GM12878 (cell line): ENCODE results near the gene CFAP61. TPM values are rescaled to one million over a fixed set of nuclear protein-coding genes. Genes with fewer than 3 reads are reported as not detected.

Experiments
- ATAC-seq: fragments of 200-7000 bp; cut with Tn5 transposase; 3 replicates; pipeline ENCODE4 v1.9.1; 2020; ENCODE audit warnings: mild to moderate bottlenecking, moderate library complexity
- BruUV-seq: library from RNA; stranded (reverse); fragments of 400-500 nt; replicated peaks from 2 replicates; lab custom pipeline; 2021; lab: Mats Ljungman, UMichigan
- CTCF ChIA-PET: fragments of 300-600 bp; sonication (Branson Sonifier 250); formaldehyde crosslinking; extraction: SDS; loops from one replicate; lab custom pipeline; 2021; ENCODE audit warnings: inconsistent platforms; lab: Yijun Ruan, JAX
- POLR2A ChIA-PET: fragments of 350-600 bp; formaldehyde crosslinking; extraction: SDS; loops from one replicate; lab custom pipeline; 2021; ENCODE audit warnings: inconsistent platforms; lab: Charles Lee
- RAD21 ChIA-PET: fragments of 300-600 bp; sonication (Branson Sonifier 250); formaldehyde crosslinking; loops from one replicate; lab custom pipeline; 2023; ENCODE audit warnings: antibody characterized with exemption; ENCODE audit not compliant: unreplicated experiment; lab: Charles Lee
- SMC1A ChIA-PET: fragments of 300-600 bp; sonication (Branson Sonifier 250); formaldehyde crosslinking; loops from one replicate; lab custom pipeline; 2023; ENCODE audit not compliant: unreplicated experiment, uncharacterized antibody; lab: Charles Lee
- DNase-seq: peaks from one replicate; pipeline ENCODE4 v3.0.0-alpha.2; 2011; ENCODE audit warnings: low read depth, low spot score
- FAIRE-seq: peaks from 3 replicates; lab custom pipeline; 2011; peaks lifted over from hg19 to GRCh38; lab: Jason Lieb, UNC
- H2AFZ ChIP-seq: 2 replicates; pipeline ENCODE4 v1.6.0; 2011; ENCODE audit warnings: low read depth, low read length, control low read depth; ENCODE audit not compliant: control insufficient read depth
- H3K27ac ChIP-seq: 2 replicates; pipeline ENCODE4 v1.5.1; 2011; ENCODE audit warnings: control low read depth; ENCODE audit not compliant: control insufficient read depth, insufficient read depth
- H3K27me3 ChIP-seq, 2 experiments: replicated peaks in 1 of 2; 2 replicates each; pipeline versions ENCODE4 v1.6.0 to v1.6.1; 2011; ENCODE audit warnings: low read length in 1 of 2; ENCODE audit not compliant: control insufficient read depth in 2 of 2, insufficient read depth in 2 of 2
- H3K36me3 ChIP-seq, 2 experiments: 2 replicates each; pipeline ENCODE4 v1.5.1; 2011; ENCODE audit warnings: low read length in 1 of 2; ENCODE audit not compliant: control insufficient read depth in 2 of 2, insufficient read depth in 2 of 2
- H3K4me1 ChIP-seq: 2 replicates; pipeline ENCODE4 v1.6.1; 2011; ENCODE audit warnings: mild to moderate bottlenecking, low read length, moderate library complexity, mixed read lengths; ENCODE audit not compliant: control insufficient read depth, insufficient read depth
- H3K4me2 ChIP-seq: 2 replicates; pipeline ENCODE4 v1.6.0; 2011; ENCODE audit warnings: control low read depth; ENCODE audit not compliant: control insufficient read depth, insufficient read depth
- H3K4me3 ChIP-seq: fragments of 200-600 bp; sonication (generic); 2 replicates; pipeline ENCODE4 v1.5.1; 2016
- H3K79me2 ChIP-seq: 2 replicates; pipeline ENCODE4 v1.6.0; 2011; ENCODE audit warnings: low read length; ENCODE audit not compliant: control insufficient read depth, insufficient read depth
- H3K9ac ChIP-seq: 2 replicates; pipeline ENCODE4 v1.8.0; 2011; ENCODE audit warnings: low read length, control low read depth, mixed read lengths; ENCODE audit not compliant: control insufficient read depth, insufficient read depth
- H3K9me3 ChIP-seq: replicated peaks from 3 replicates; pipeline ENCODE4 v1.5.1; 2011; ENCODE audit warnings: mild to moderate bottlenecking, low read length; ENCODE audit not compliant: control insufficient read depth, insufficient read depth
- H4K20me1 ChIP-seq: 2 replicates; pipeline ENCODE4 v1.6.0; 2011; ENCODE audit not compliant: control insufficient read depth, insufficient read depth
- EED ChIP-seq: sonication (generic); IDR thresholded peaks from 2 replicates; pipeline ENCODE4 v1.6.1; 2016; ENCODE audit warnings: antibody characterized with exemption, low read depth
- EP300 ChIP-seq, 2 experiments: fragments of 150-350 bp in 1 of 2; IDR thresholded peaks; 2 replicates each; pipeline ENCODE4 v1.6.1; 2011 to 2012; ENCODE audit warnings: low read depth in 2 of 2, low read length in 2 of 2, borderline replicate concordance in 1 of 2, improper control_type of control experiment in 1 of 2, inconsistent platforms in 1 of 2; ENCODE audit not compliant: control insufficient read depth in 1 of 2
- IKZF2 ChIP-seq, 2 experiments: fragments of 450-650 bp; IDR thresholded peaks; 2 replicates each; pipeline ENCODE4 v1.6.1; 2017; ENCODE audit warnings: mild to moderate bottlenecking in 2 of 2, moderate library complexity in 2 of 2
- IRF4 ChIP-seq: IDR thresholded peaks from 2 replicates; pipeline ENCODE4 v1.6.1; 2011; ENCODE audit warnings: low read depth, low read length
- KLF5 ChIP-seq: fragments of 450-650 bp; IDR thresholded peaks from 2 replicates; pipeline ENCODE4 v1.6.1; 2014; ENCODE audit warnings: mild to moderate bottlenecking; ENCODE audit not compliant: partially characterized antibody
- LARP7 ChIP-seq: fragments of 450-650 bp; IDR thresholded peaks from 2 replicates; pipeline ENCODE4 v1.6.1; 2017; ENCODE audit warnings: mild to moderate bottlenecking
- MXI1 ChIP-seq: fragments of 150-350 bp; IDR thresholded peaks from 2 replicates; pipeline ENCODE4 v1.6.1; 2011; ENCODE audit warnings: low read depth, mild to moderate bottlenecking, inconsistent platforms, low read length, improper control_type of control experiment
- NFIC ChIP-seq: IDR thresholded peaks from 2 replicates; pipeline ENCODE4 v1.6.1; 2012; ENCODE audit warnings: low read depth, mild to moderate bottlenecking, inconsistent platforms, low read length, moderate library complexity
- WRNIP1 ChIP-seq: IDR thresholded peaks from 2 replicates; pipeline ENCODE4 v1.6.1; 2011; ENCODE audit warnings: low read depth, low read length, improper control_type of control experiment, borderline replicate concordance
- ZNF24 ChIP-seq: fragments of 450-650 bp; IDR thresholded peaks from 2 replicates; pipeline ENCODE4 v1.6.1; 2017; ENCODE audit warnings: antibody characterized with exemption, mild to moderate bottlenecking
- WGBS: methylation state at CpG from one replicate; pipeline ENCODE4 v1.1.6; 2016; ENCODE audit warnings: low lambda C conversion rate; ENCODE audit not compliant: insufficient replicate concordance, insufficient coverage; ENCODE audit errors: missing lambda C conversion rate; 5-methylcytosine and 5-hydroxymethylcytosine counted together
- in situ Hi-C: fragments of 300-500 bp; cut with MboI; formaldehyde crosslinking; loops from 9 replicates; pipeline ENCODE4 v1.14.3; 2018; ENCODE audit warnings: mixed read lengths
- intact Hi-C: fragments of 100-400 bp; cut with micrococcal nuclease; formaldehyde crosslinking; loops from one replicate; pipeline ENCODE4 v1.14.2; 2022; ENCODE audit not compliant: unreplicated experiment
- polyA plus RNA-seq, 11 experiments: library from polyadenylated mRNA; depleted of rRNA in 4 of 11; unstranded in 6 of 11; stranded (reverse) in 5 of 11; fragments of >200 nt; fragmentation: Nextera tagmentation in 4 of 11; fragmentation: Illumina TruSeq in 1 of 11; extraction: Ambion mirVana in 4 of 11; extraction: Trizol in 1 of 11; gene quantifications; 1 replicate in 1 of 11; 2 replicates in 10 of 11; pipeline versions ENCODE4 v1.2.1 to v1.2.3, GENCODE V29; 2011 to 2016; ENCODE audit warnings: inconsistent platforms in 2 of 11, missing spikeins in 2 of 11, low read depth in 1 of 11
- total RNA-seq, 4 experiments: library from RNA; depleted of rRNA in 3 of 4; stranded (reverse); fragments of >200 nt in 3 of 4; fragmentation: Illumina TruSeq in 1 of 4; extraction: Trizol in 1 of 4; gene quantifications; 2 replicates each; pipeline versions ENCODE4 v1.2.1 to v1.2.3, GENCODE V29; 2013 to 2021
- TF ChIP-seq, protein P1 (sequence below): IDR thresholded peaks from 2 replicates; pipeline ENCODE4 v1.6.1; 2012; ENCODE audit warnings: low read depth, low read length, improper control_type of control experiment
- TF ChIP-seq, protein P2 (sequence below): fragments of 450-650 bp; IDR thresholded peaks from 2 replicates; pipeline ENCODE4 v1.6.1; 2017; ENCODE audit warnings: mild to moderate bottlenecking, low read depth, inconsistent platforms; ENCODE audit not compliant: poor library complexity, severe bottlenecking
- TF ChIP-seq, protein P3 (sequence below): fragments of 450-650 bp; IDR thresholded peaks from 2 replicates; pipeline ENCODE4 v1.6.1; 2017; ENCODE audit warnings: low read depth, mild to moderate bottlenecking, moderate library complexity
- TF ChIP-seq, protein P4 (sequence below): fragments of 450-650 bp; IDR thresholded peaks from 2 replicates; pipeline ENCODE4 v1.6.1; 2017; ENCODE audit warnings: mild to moderate bottlenecking, moderate library complexity

CFAP61 gene
- total and polyA plus RNA-seq, 10 of the 15 experiments (the other 5 are each of a cell fraction or from before 2014, with no cell fraction given) = 0.11 to 0.41 (median 0.24) TPM; not detected in 7

DNA sequence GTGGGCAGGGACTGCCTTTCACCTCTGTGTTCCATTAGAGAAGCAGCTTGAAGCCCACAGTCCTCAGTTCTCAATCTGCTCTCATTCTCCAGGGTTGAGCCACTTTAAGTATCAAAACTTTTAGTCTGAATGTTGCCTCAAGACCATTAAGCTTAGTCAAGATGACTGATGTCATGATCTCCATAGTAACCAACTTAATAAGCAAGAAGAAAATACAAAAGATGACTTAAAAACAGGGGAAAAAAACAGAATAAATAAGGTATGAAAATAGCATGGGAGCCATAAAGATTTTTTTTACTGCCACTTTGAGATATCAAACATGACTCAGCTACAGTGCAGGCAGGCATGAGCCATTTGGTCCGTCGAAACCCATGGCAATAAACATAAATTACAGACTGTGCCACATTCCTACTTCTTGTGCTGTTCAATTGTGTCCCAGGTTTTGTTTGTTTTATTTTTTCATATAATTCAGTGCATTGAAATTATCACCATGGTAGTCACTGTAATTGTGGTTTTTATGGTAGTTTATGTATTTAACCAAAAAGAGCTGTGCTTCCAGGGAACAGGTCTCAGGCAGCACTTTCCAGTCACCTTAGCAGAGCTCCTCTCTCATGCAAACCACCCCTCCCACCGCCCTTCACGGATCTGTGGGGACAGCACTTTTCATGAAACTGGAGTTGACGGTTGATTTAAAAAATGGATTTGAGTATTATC, 159.1 kb downstream of the CFAP61 start:
- ChIA-PET POLR2A (no interaction called here), CTCF (interaction anchor here (0.6 kb wide), 1 partner anchor 12 kb away, joined by 3 read pairs; no protein-coding TSS in a partner anchor), SMC1A (no interaction called here), RAD21 (no interaction called here)
- Histone ChIP-seq H3K4me3 (no peak overlapping the region), H2AFZ (no peak overlapping the region), H3K9me3 (no peaks in the 10 kb centered on the region), H3K9ac (no peak overlapping the region), H3K4me2 (no peak overlapping the region), H4K20me1 (no peaks in the 10 kb centered on the region), H3K4me1 (no peaks in the 10 kb centered on the region), H3K79me2 (no peaks in the 10 kb centered on the region), H3K27me3 (no peaks in the 10 kb centered on the region; a peak in 1 of 4 replicates), H3K36me3 (no peaks in the 10 kb centered on the region), H3K27ac (no peak overlapping the region)
- DNase-seq (no peak), FAIRE-seq (no peak), ATAC-seq (no peak)
- BruUV-seq = no TSS peak
- 28% methylated on average over 5 of the region's 5 CpGs for WGBS
- intact Hi-C loops = no loop called here
- in situ Hi-C loops = no loop called here
- TF ChIP-seq KLF5 = no peak
- TF ChIP-seq MXI1 = no peak
- no peak for TF ChIP-seq ZNF24
- TF ChIP-seq, protein P1, sequence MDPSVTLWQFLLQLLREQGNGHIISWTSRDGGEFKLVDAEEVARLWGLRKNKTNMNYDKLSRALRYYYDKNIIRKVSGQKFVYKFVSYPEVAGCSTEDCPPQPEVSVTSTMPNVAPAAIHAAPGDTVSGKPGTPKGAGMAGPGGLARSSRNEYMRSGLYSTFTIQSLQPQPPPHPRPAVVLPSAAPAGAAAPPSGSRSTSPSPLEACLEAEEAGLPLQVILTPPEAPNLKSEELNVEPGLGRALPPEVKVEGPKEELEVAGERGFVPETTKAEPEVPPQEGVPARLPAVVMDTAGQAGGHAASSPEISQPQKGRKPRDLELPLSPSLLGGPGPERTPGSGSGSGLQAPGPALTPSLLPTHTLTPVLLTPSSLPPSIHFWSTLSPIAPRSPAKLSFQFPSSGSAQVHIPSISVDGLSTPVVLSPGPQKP = no peak
- no peak for TF ChIP-seq NFIC
- TF ChIP-seq, protein P2, sequence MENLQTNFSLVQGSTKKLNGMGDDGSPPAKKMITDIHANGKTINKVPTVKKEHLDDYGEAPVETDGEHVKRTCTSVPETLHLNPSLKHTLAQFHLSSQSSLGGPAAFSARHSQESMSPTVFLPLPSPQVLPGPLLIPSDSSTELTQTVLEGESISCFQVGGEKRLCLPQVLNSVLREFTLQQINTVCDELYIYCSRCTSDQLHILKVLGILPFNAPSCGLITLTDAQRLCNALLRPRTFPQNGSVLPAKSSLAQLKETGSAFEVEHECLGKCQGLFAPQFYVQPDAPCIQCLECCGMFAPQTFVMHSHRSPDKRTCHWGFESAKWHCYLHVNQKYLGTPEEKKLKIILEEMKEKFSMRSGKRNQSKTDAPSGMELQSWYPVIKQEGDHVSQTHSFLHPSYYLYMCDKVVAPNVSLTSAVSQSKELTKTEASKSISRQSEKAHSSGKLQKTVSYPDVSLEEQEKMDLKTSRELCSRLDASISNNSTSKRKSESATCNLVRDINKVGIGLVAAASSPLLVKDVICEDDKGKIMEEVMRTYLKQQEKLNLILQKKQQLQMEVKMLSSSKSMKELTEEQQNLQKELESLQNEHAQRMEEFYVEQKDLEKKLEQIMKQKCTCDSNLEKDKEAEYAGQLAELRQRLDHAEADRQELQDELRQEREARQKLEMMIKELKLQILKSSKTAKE = no peak
- no peak for TF ChIP-seq WRNIP1
- no peak for TF ChIP-seq LARP7
- no peak for TF ChIP-seq EP300 (IDR thresholded peaks at IDR 0.05; ENCODE audit: borderline replicate concordance in 1 of 2, control insufficient read depth in 1 of 2, low read depth in 2 of 2, low read length in 2 of 2)
- no peak for TF ChIP-seq EED
- no peak for TF ChIP-seq IKZF2 (IDR thresholded peaks at IDR 0.05)
- TF ChIP-seq, protein P3, sequence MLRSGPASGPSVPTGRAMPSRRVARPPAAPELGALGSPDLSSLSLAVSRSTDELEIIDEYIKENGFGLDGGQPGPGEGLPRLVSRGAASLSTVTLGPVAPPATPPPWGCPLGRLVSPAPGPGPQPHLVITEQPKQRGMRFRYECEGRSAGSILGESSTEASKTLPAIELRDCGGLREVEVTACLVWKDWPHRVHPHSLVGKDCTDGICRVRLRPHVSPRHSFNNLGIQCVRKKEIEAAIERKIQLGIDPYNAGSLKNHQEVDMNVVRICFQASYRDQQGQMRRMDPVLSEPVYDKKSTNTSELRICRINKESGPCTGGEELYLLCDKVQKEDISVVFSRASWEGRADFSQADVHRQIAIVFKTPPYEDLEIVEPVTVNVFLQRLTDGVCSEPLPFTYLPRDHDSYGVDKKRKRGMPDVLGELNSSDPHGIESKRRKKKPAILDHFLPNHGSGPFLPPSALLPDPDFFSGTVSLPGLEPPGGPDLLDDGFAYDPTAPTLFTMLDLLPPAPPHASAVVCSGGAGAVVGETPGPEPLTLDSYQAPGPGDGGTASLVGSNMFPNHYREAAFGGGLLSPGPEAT = no peak
- TF ChIP-seq, protein P4, sequence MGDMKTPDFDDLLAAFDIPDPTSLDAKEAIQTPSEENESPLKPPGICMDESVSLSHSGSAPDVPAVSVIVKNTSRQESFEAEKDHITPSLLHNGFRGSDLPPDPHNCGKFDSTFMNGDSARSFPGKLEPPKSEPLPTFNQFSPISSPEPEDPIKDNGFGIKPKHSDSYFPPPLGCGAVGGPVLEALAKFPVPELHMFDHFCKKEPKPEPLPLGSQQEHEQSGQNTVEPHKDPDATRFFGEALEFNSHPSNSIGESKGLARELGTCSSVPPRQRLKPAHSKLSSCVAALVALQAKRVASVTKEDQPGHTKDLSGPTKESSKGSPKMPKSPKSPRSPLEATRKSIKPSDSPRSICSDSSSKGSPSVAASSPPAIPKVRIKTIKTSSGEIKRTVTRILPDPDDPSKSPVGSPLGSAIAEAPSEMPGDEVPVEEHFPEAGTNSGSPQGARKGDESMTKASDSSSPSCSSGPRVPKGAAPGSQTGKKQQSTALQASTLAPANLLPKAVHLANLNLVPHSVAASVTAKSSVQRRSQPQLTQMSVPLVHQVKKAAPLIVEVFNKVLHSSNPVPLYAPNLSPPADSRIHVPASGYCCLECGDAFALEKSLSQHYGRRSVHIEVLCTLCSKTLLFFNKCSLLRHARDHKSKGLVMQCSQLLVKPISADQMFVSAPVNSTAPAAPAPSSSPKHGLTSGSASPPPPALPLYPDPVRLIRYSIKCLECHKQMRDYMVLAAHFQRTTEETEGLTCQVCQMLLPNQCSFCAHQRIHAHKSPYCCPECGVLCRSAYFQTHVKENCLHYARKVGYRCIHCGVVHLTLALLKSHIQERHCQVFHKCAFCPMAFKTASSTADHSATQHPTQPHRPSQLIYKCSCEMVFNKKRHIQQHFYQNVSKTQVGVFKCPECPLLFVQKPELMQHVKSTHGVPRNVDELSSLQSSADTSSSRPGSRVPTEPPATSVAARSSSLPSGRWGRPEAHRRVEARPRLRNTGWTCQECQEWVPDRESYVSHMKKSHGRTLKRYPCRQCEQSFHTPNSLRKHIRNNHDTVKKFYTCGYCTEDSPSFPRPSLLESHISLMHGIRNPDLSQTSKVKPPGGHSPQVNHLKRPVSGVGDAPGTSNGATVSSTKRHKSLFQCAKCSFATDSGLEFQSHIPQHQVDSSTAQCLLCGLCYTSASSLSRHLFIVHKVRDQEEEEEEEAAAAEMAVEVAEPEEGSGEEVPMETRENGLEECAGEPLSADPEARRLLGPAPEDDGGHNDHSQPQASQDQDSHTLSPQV = no peak
- TF ChIP-seq IRF4 = no peak
